ENCODE measurements around the gene KRT2. TPM values are rescaled to one million over a fixed set of nuclear protein-coding genes. Genes with fewer than 3 reads are reported as not detected.

KRT2 gene
- total and polyA plus RNA-seq, 9 of the 15 experiments (the other 6 are each of a cell fraction or from before 2014, with no cell fraction given) = 0.03 to 0.69 (median 0.07) TPM; not detected in 2

GRCh38 chr12:52601671-52602070 is 50.3 kb downstream of the KRT2 start:
- Histone ChIP-seq H3K36me3 (ENCODE audit: control insufficient read depth, insufficient read depth, low read length) (no peaks in the 10 kb centered on the region), H3K9ac (ENCODE audit: insufficient read depth in 1 of 2, low read depth in 2 of 2, low read length in 2 of 2) (no peak overlapping the region), H3K79me2 (ENCODE audit: control insufficient read depth, insufficient read depth, low read length) (no peaks in the 10 kb centered on the region), H3K27ac (ENCODE audit: extremely low read depth, low read depth, low read length) (no peak overlapping the region), H3K4me2 (ENCODE audit: insufficient read depth, low read length) (no peak overlapping the region), H3K9me3 (replicated peaks; ENCODE audit: control insufficient read depth, insufficient read depth, low read depth, low read length) (no peaks in the 10 kb centered on the region), H3K27me3 (ENCODE audit: control insufficient read depth in 2 of 2, insufficient read depth in 2 of 2, low read length in 2 of 2) (peaks cover 0 to 29% of the 10 kb centered on the region in 2 experiments; a peak in 3 of 5 replicates), H2AFZ (ENCODE audit: low read depth, low read length) (no peak overlapping the region), H3K4me3 (no peak overlapping the region), H4K20me1 (replicated peaks; ENCODE audit: control insufficient read depth, insufficient read depth, low read length) (no peaks in the 10 kb centered on the region), H3K4me1 (replicated peaks in 1 of 2; ENCODE audit: control insufficient read depth in 2 of 2, insufficient read depth in 2 of 2, low read length in 2 of 2) (peaks cover 6 to 10% of the 10 kb centered on the region in 2 experiments; a peak in 3 of 5 replicates), H3K9me1 (ENCODE audit: control insufficient read depth, insufficient read depth, low read length) (no peaks in the 10 kb centered on the region)
- no peak for FAIRE-seq
- BruUV-seq (replicated peaks) = no TSS peak
- ChIA-PET POLR2A (no interaction called here), CTCF (ENCODE audit: low intra/inter-chr PET ratio) (no interaction called here)
- no peak for ATAC-seq
- 11% methylated on average over 4 of the region's 4 CpGs for whole genome bisulfite sequencing (ENCODE audit: insufficient coverage, low coverage, missing lambda C conversion rate)
- no peak for DNase-seq (ENCODE audit: extremely low read depth in 1 of 4, low spot score in 3 of 4)
- TF ChIP-seq ZC3H11A (IDR thresholded peaks at IDR 0.05; ENCODE audit: low read depth, low read length) (no peak), ID3 (CRISPR knock-in tag; IDR thresholded peaks at IDR 0.05) (no peak), ID3 (tag; IDR thresholded peaks at IDR 0.05) (no peak), STAG1 (CRISPR knock-in tag; IDR thresholded peaks at IDR 0.05; ENCODE audit: borderline replicate concordance) (no peak), YBX1 (IDR thresholded peaks at IDR 0.05) (no peak), MBD2 (IDR thresholded peaks at IDR 0.05; ENCODE audit: borderline replicate concordance, low read depth) (no peak), DPF2 (IDR thresholded peaks at IDR 0.05) (no peak), HOXB6 (CRISPR knock-in tag; IDR thresholded peaks at IDR 0.05; ENCODE audit: borderline replicate concordance) (no peak), SP1 (CRISPR knock-in tag; IDR thresholded peaks at IDR 0.05) (no peak)
- in situ Hi-C loops (cut with MboI) = no loop called here
- intact Hi-C loops (cut with micrococcal nuclease) = no loop called here

All from K562 (cell line).